Measurements from ENCODE around the gene SLC16A12. TPM values are rescaled to one million over a fixed set of nuclear protein-coding genes. Genes with fewer than 3 reads are reported as not detected.
"Not testable (repeated sequence)": the region's sequence is repeated elsewhere in the genome, so short reads cannot be mapped to it uniquely, and the experiment has no call there.

Gene SLC16A12
- total and polyA plus RNA-seq, 2 donors (not counting 1 experiment from before 2014, with no cell fraction given): under 0.01 to 0.26 TPM

GRCh38 chr10:89450901-89451300 lies 84.5 kb downstream of the SLC16A12 start:
- TF ChIP-seq, protein P1, sequence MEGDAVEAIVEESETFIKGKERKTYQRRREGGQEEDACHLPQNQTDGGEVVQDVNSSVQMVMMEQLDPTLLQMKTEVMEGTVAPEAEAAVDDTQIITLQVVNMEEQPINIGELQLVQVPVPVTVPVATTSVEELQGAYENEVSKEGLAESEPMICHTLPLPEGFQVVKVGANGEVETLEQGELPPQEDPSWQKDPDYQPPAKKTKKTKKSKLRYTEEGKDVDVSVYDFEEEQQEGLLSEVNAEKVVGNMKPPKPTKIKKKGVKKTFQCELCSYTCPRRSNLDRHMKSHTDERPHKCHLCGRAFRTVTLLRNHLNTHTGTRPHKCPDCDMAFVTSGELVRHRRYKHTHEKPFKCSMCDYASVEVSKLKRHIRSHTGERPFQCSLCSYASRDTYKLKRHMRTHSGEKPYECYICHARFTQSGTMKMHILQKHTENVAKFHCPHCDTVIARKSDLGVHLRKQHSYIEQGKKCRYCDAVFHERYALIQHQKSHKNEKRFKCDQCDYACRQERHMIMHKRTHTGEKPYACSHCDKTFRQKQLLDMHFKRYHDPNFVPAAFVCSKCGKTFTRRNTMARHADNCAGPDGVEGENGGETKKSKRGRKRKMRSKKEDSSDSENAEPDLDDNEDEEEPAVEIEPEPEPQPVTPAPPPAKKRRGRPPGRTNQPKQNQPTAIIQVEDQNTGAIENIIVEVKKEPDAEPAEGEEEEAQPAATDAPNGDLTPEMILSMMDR (conservative IDR thresholded peaks at IDR 0.05 in 1 of 2, IDR thresholded peaks at IDR 0.05 in 1 of 2; ENCODE audit: low read depth in 1 of 2, low read length in 2 of 2): no peak
- no peak for TF ChIP-seq EZH2 (IDR thresholded peaks at IDR 0.05; ENCODE audit: low read length, missing control alignments)
- Histone ChIP-seq H3K4me1 (ENCODE audit: control insufficient read depth, extremely low read depth, insufficient read depth, low read length) (no peaks in the 10 kb centered on the region), H3K9ac (ENCODE audit: insufficient read depth, low read length) (no peak overlapping the region), H2AFZ (ENCODE audit: low read length) (no peak overlapping the region), H3K27me3 (ENCODE audit: control insufficient read depth, insufficient read depth, low read length) (no peaks in the 10 kb centered on the region), H3K79me2 (ENCODE audit: control insufficient read depth, insufficient read depth, low read length) (no peaks in the 10 kb centered on the region), H3K4me3 (replicated peaks in 1 of 4; ENCODE audit: control extremely low read depth in 1 of 4, insufficient read depth in 1 of 4, low read depth in 3 of 4, low read length in 4 of 4) (no peak overlapping the region), H3K27ac (ENCODE audit: insufficient read depth, low read length) (no peak overlapping the region), H3K9me3 (ENCODE audit: control insufficient read depth, insufficient read depth, low read depth, low read length) (no peaks in the 10 kb centered on the region), H3K36me3 (ENCODE audit: control insufficient read depth, insufficient read depth, low read length) (no peaks in the 10 kb centered on the region), H3K4me2 (ENCODE audit: extremely low read depth, insufficient read depth, low read length) (no peak overlapping the region), H4K20me1 (ENCODE audit: control insufficient read depth, extremely low read depth, insufficient read depth, low read length) (no peaks in the 10 kb centered on the region)
- DNase-seq (ENCODE audit: low read depth in 2 of 2): no peak

- H3K4me3 ChIP-seq (replicated peaks in 1 of 4; ENCODE audit: control extremely low read depth in 1 of 4, insufficient read depth in 1 of 4, low read depth in 3 of 4, low read length in 4 of 4); H3K27me3 ChIP-seq (ENCODE audit: control insufficient read depth, insufficient read depth, low read length); H2AFZ ChIP-seq (ENCODE audit: low read length); H3K4me2 ChIP-seq (ENCODE audit: extremely low read depth, insufficient read depth, low read length); DNase-seq (ENCODE audit: low read depth in 2 of 2); H3K79me2 ChIP-seq (ENCODE audit: control insufficient read depth, insufficient read depth, low read length); H4K20me1 ChIP-seq (ENCODE audit: control insufficient read depth, extremely low read depth, insufficient read depth, low read length); H3K27ac ChIP-seq (ENCODE audit: insufficient read depth, low read length); H3K4me1 ChIP-seq (ENCODE audit: control insufficient read depth, extremely low read depth, insufficient read depth, low read length); H3K9ac ChIP-seq (ENCODE audit: insufficient read depth, low read length); H3K9me3 ChIP-seq (ENCODE audit: control insufficient read depth, insufficient read depth, low read depth, low read length); H3K36me3 ChIP-seq (ENCODE audit: control insufficient read depth, insufficient read depth, low read length): not testable (repeated sequence)
These were observed 90.6 kb downstream of the SLC16A12 start for GRCh38 chr10:89444819-89445218.

- H3K4me2 ChIP-seq (ENCODE audit: extremely low read depth, insufficient read depth, low read length): no peak overlapping the region
- TF ChIP-seq EZH2 (IDR thresholded peaks at IDR 0.05; ENCODE audit: low read length, missing control alignments): no peak
- TF ChIP-seq, protein P1 (conservative IDR thresholded peaks at IDR 0.05 in 1 of 2, IDR thresholded peaks at IDR 0.05 in 1 of 2; ENCODE audit: low read depth in 1 of 2, low read length in 2 of 2): no peak
These were observed 93.1 kb downstream of the SLC16A12 start for GRCh38 chr10:89442289-89442688.

More at GRCh38 chr10:89442289-89442688, 93.1 kb downstream of the SLC16A12 start:
- H3K9ac ChIP-seq (ENCODE audit: insufficient read depth, low read length): no peak overlapping the region
- DNase-seq (ENCODE audit: low read depth in 2 of 2): no peak
- H3K27me3 ChIP-seq (ENCODE audit: control insufficient read depth, insufficient read depth, low read length): no peaks in the 10 kb centered on the region
- no peak overlapping the region for H3K4me3 ChIP-seq (replicated peaks in 1 of 4; ENCODE audit: control extremely low read depth in 1 of 4, insufficient read depth in 1 of 4, low read depth in 3 of 4, low read length in 4 of 4)
- no peaks in the 10 kb centered on the region for H3K4me1 ChIP-seq (ENCODE audit: control insufficient read depth, extremely low read depth, insufficient read depth, low read length)
- H4K20me1 ChIP-seq (ENCODE audit: control insufficient read depth, extremely low read depth, insufficient read depth, low read length): no peaks in the 10 kb centered on the region
- H2AFZ ChIP-seq (ENCODE audit: low read length): no peak overlapping the region
- no peaks in the 10 kb centered on the region for H3K9me3 ChIP-seq (ENCODE audit: control insufficient read depth, insufficient read depth, low read depth, low read length)
- no peaks in the 10 kb centered on the region for H3K36me3 ChIP-seq (ENCODE audit: control insufficient read depth, insufficient read depth, low read length)
- no peaks in the 10 kb centered on the region for H3K79me2 ChIP-seq (ENCODE audit: control insufficient read depth, insufficient read depth, low read length)
- no peak overlapping the region for H3K27ac ChIP-seq (ENCODE audit: insufficient read depth, low read length)
